HG03521 (cell line): ENCODE measurements around the gene NCBP2L.

Experiments
- ATAC-seq: cut with Tn5 transposase; IDR thresholded peaks from one replicate; pipeline ENCODE4 v1.9.1; 2021; ENCODE audit warnings: mild to moderate bottlenecking, moderate library complexity; ENCODE audit not compliant: unreplicated experiment

NCBP2L gene

GRCh38 chrX:107777536-107777832 lies at the start of gene NCBP2L:
Gene NCBP2L (plus strand): TSS chrX:107777733. CDS start chrX:107794221, 16,488 bp downstream.
- ATAC-seq, result no peak

- ATAC-seq, result no peak
These were observed 49.0 kb upstream of the NCBP2L start for GRCh38 chrX:107728371-107729099.

- ATAC-seq, result no peak
These were observed 47.8 kb upstream of the NCBP2L start for GRCh38 chrX:107729558-107730297.

DNA sequence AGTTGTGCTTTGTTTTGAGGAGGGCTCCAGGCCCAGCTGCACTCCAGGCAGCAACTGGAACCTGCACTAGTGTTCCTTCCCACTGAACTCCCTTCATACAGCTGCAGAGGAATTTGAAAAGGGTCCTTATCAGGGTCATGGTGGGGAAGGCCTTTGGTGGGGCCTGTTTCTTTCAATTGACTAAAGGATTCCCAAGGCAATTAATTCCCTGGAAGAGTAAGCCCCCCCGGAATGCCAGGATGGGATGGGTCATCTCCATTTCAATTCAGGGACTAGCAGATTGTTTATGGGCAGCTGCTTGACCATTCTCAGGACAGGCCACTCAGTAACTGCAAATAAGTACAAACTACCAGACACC lies 47.3 kb upstream of the NCBP2L start:
- no peak for ATAC-seq

DNA sequence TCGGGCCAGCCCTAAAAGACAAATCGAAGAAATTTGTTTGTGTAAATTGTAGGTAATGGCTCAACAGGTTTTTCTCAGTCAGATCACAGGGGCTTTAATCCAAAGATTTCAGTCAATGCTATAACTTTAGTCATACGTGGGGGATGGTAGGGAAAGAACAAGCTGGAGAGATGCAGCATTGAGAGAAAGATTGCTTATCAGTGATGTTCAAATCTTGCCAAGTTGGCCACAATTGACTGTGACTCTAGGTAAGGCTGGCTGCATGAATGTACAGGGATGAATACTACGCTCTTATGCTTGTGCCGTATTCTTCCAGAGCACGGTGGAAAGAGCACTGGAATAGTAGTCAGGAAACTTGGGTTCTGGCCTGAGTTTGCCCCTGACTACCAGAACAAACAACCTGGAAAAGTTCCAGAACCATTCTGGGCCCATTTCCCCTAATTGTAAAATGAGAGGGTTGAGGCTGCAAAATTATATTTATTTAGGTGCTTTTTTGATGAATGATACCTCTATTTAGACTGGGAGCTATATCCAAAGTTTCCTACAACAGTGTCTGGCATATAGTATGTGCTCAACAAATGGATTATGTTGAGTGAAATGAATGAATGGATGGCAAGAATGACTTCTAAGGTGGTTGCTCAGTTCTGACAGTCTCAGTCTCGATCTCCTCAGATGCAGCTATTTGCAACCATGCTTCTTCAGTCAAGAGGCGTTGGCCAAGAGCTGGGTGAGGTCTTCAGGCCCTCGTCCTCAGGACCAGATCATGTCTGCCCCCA lies 46.4 kb upstream of the NCBP2L start:
- ATAC-seq, result no peak

DNA sequence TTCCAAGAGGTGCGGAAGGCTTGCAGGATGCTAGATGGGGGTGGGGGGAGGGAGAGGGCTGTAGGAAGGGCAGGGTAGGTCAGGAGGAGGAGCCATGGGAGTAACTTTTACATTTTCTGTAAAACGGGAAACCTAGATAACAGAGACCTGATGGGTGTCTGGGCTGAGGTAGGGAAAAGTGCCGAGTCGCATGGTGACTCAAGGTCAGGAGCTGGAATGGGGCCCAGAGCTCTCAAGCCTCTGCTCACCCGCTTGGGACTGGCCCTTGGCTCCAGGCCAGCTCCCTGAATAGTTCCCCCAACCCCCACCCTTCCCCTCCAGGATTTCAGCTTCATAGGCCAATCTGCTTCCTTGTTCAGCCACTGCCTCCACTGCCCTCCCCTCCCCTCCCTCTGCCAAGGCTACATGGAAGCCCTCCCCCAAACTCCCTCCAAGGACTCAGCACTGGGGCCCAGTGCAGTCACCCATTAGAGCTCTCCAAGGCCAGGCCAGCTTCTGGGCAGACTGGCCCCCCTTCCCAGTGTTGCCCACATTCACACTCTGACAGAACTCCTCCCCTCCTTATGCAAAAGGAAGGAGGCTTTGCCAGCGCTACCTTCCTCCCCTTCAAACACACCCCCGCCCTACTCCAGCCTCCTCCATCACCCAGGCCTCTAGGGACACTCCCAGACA lies 45.6 kb upstream of the NCBP2L start:
- ATAC-seq, result no peak

- ATAC-seq, result no peak
These were observed 43.8 kb upstream of the NCBP2L start for GRCh38 chrX:107733686-107734085.

- ATAC-seq, result no peak
These were observed 42.9 kb upstream of the NCBP2L start for GRCh38 chrX:107734646-107735045.

DNA sequence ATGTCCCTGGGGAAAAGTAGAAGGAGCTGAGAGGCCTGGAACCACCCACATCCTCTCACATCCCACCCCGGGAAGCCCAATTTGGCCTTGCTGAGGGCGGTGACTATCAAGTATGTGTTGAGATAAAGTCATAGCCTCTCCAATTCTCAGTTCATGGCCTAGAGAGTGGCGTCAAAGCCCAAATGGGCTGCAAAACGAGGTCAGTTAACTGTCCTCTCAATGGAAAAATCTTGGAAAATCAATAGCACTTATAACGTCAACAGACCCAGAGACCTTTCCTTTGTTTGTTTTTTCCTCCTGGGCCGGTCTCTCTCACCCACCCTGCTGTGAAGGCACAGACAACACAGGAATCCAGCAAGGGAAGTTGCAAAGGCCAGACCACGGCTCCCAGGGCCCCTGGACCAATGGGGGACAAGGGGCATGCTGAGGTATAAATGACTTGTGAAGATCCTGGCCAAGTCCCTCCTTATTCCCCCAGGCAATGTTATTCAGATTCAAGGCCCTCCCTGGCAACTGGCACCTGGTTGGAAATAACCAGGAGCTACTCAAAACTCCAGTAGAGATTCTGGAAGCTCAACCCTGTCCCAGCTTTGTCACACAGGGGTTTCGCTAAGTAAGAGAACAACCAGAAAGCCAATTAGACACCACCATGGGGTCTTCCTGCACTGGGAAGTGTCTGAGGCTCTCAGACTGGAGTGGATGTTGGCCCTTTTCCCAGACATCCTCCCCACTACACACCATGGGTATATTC lies 40.6 kb upstream of the NCBP2L start:
- no peak for ATAC-seq

DNA sequence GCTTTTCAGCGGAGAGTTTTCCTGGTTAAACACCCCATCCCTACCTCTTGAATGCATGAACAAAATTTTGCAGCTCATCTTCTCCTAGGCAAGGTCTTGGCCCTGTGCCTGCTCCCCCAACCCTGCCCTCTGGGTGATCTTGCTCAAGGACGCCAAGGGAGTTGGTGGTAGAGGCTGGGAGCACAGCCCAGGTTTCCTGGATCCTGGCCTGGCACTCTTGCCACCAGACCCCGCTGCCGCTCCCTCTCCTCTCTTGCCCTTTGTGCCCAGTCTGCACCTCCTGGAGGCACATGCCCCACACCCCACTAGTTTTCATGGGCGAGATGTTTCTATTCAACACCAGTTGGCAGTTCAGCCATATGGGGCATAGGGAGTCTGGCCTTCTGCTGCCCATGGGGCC lies 39.3 kb upstream of the NCBP2L start:
- ATAC-seq, result no peak

DNA sequence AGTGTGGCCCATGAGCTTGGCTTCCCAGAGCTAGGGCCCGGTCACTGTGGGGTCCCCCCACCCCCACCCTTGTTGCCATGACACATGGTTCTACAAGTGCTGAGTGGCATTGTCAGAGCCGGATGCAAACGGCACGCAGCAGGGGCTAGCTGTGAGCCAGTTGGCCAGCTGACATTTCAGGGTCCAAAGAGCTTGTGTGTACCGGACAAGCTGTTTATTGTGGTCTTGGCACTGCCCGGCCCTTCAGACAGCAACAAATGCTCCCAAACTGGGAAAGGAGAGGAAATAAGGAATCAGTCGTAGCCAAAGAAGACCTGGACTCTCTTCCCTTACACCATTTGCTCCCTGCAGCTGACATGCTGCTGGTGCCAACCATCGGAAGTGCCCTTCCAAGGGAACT lies 38.8 kb upstream of the NCBP2L start:
- no peak for ATAC-seq

GRCh38 chrX:107739541-107739940 lies 38.0 kb upstream of the NCBP2L start:
- ATAC-seq, result no peak

GRCh38 chrX:107741404-107741790 lies 36.1 kb upstream of the NCBP2L start:
- peak; percentile 19 for ATAC-seq

GRCh38 chrX:107742700-107743191 lies 34.8 kb upstream of the NCBP2L start:
- ATAC-seq, result peak; percentile 5

DNA sequence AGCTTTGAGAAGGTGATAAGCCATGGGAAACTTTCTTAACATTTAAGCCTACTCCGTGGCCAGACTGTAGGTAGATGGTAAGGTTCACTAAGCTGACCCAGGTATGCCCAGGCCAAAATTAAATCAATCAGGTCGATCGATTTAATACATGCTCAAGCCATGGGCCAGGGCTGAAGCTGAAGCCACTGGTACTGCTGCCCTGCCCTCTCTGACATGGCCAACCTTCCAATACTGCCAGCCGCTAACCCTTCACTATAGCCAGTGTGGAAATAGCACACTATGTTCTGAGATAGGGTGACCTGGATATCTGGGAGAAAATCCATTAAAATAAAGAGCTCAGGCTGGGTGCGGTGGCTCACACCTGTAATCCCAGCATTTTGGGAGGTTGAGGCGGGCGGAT lies 33.5 kb upstream of the NCBP2L start:
- no peak for ATAC-seq

DNA sequence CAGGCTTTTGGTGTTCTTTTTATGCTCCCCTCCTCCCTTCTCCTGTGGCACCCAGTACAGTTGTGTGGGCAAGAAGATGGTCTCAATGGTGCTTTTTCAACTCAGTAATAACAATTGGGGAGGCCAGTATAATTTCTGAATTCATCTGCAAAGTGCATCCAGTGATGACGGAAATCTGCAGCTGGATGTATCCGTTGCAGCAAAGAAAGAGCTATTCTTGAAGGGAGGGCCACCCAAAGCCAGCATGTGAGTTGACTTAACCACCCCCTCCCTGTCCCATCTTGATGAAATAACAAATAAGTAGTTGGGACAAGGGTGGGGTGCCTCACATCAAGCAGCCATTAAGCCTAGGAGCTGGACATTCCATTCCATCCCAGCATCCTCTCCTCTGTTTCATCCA lies 32.7 kb upstream of the NCBP2L start:
- no peak for ATAC-seq

- ATAC-seq, result no peak
These were observed 29.9 kb upstream of the NCBP2L start for GRCh38 chrX:107747596-107748161.

DNA sequence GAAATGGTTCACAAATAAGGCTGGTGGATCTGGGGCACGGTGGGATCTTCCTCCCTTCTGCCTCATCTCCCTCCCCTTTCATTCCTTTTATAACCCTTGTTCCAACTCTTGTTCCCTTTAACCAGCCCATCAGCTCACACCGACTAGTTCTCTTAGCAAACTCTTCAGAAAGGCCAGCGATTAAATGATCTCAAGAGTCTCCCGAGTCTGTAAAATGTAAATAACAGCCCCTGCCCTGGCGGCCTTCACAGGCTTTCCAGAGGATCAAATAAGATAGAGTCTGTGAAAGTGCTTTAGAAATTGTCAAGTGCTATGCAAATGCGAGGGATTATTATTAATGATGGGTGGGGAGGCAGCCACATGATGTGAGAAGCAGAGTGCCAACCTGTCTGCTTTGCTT lies 29.0 kb upstream of the NCBP2L start:
- no peak for ATAC-seq

- ATAC-seq, result no peak
These were observed 27.3 kb upstream of the NCBP2L start for GRCh38 chrX:107750263-107750662.

- no peak for ATAC-seq
These were observed 26.6 kb upstream of the NCBP2L start for GRCh38 chrX:107750861-107751445.
